Caco-2 (cell line): Measurements from ENCODE around the gene DUSP6. TPM values are rescaled to one million over a fixed set of nuclear protein-coding genes. Genes with fewer than 3 reads are reported as not detected.

Experiments
- BruUV-seq: library from RNA; stranded (reverse); fragments of 400-500 nt; replicated peaks from 2 replicates; lab custom pipeline; 2021; lab: Mats Ljungman, UMichigan
- CTCF ChIA-PET: fragments of 300-600 bp; sonication (Branson Sonifier 250); formaldehyde crosslinking; loops from one replicate; lab custom pipeline; 2022; ENCODE audit warnings: antibody characterized with exemption; lab: Charles Lee
- POLR2A ChIA-PET: fragments of 300-600 bp; sonication (Branson Sonifier 250); formaldehyde crosslinking; loops from one replicate; lab custom pipeline; 2022; ENCODE audit warnings: antibody characterized with exemption; lab: Charles Lee
- DNase-seq, 2 experiments: peaks; one replicate each; pipeline versions ENCODE4 v3.0.0 to v3.0.0-alpha.2; 2020 to 2022
- H3K27me3 ChIP-seq: replicated peaks from 2 replicates; pipeline ENCODE4 v1.6.0; 2011; ENCODE audit warnings: low read length; ENCODE audit not compliant: control insufficient read depth, insufficient read depth
- H3K36me3 ChIP-seq: 2 replicates; pipeline ENCODE4 v1.5.1; 2011; ENCODE audit warnings: low read length; ENCODE audit not compliant: control insufficient read depth, insufficient read depth
- H3K4me1 ChIP-seq: fragments of 250-450 bp; sonication (Bioruptor Pico); 2 replicates; pipeline ENCODE4 v1.5.1; 2020; ENCODE audit warnings: mild to moderate bottlenecking
- H3K4me3 ChIP-seq: 2 replicates; pipeline ENCODE4 v1.5.1; 2011; ENCODE audit warnings: low read depth, mild to moderate bottlenecking, control low read depth, low read length
- H3K9me3 ChIP-seq: fragments of 250-450 bp; sonication (Bioruptor Pico); 2 replicates; pipeline ENCODE4 v1.5.1; 2020; ENCODE audit warnings: mild to moderate bottlenecking, moderate library complexity
- H3K27ac Mint-ChIP-seq: one replicate; pipeline ENCODE4 v1.8.0; 2022; ENCODE audit warnings: mixed read lengths; ENCODE audit not compliant: unreplicated experiment
- H3K27me3 Mint-ChIP-seq: one replicate; pipeline ENCODE4 v1.8.0; 2022; ENCODE audit warnings: mixed read lengths; ENCODE audit not compliant: insufficient read depth, unreplicated experiment
- H3K36me3 Mint-ChIP-seq: one replicate; pipeline ENCODE4 v1.8.0; 2022; ENCODE audit warnings: mild to moderate bottlenecking, mixed read lengths; ENCODE audit not compliant: insufficient read depth, unreplicated experiment
- H3K4me1 Mint-ChIP-seq: one replicate; pipeline ENCODE4 v1.8.0; 2022; ENCODE audit warnings: low read depth, mixed read lengths; ENCODE audit not compliant: unreplicated experiment
- H3K4me3 Mint-ChIP-seq: one replicate; pipeline ENCODE4 v1.8.0; 2022; ENCODE audit warnings: mild to moderate bottlenecking, moderate library complexity, mixed read lengths; ENCODE audit not compliant: unreplicated experiment
- H3K9me3 Mint-ChIP-seq: one replicate; pipeline ENCODE4 v1.8.0; 2022; ENCODE audit warnings: mixed read lengths; ENCODE audit not compliant: unreplicated experiment
- CTCF ChIP-seq, 2 experiments: fragments of 200-600 bp in 1 of 2; IDR thresholded peaks; 1 replicate in 1 of 2; 2 replicates in 1 of 2; pipeline versions ENCODE4 v1.5.1 to v1.8.0; 2011 to 2022; ENCODE audit warnings: antibody characterized with exemption in 1 of 2, control low read depth in 1 of 2, inconsistent platforms in 1 of 2, low read depth in 1 of 2, low read length in 1 of 2, mild to moderate bottlenecking in 1 of 2, moderate library complexity in 1 of 2; ENCODE audit not compliant: insufficient read depth in 1 of 2, severe bottlenecking in 1 of 2, unreplicated experiment in 1 of 2
- intact Hi-C: fragments of 100-400 bp; cut with micrococcal nuclease; formaldehyde crosslinking; loops from one replicate; pipeline ENCODE4 v1.10.0; 2022; ENCODE audit not compliant: unreplicated experiment
- total RNA-seq: library from RNA; stranded (reverse); gene quantifications from 2 replicates; pipeline ENCODE4 v1.2.3, GENCODE V29; 2022

DUSP6 gene
- total RNA-seq, 1 experiment from 2014 or later: 22.4 TPM

- Mint-ChIP-seq H3K27me3 (no peaks in the 10 kb centered on the region), H3K27ac (no peak overlapping the region), H3K36me3 (peaks cover 6% of the 10 kb centered on the region), H3K4me1 (peaks cover 32% of the 10 kb centered on the region), H3K9me3 (no peaks in the 10 kb centered on the region), H3K4me3 (no peak overlapping the region)
- ChIA-PET POLR2A (no interaction called here), CTCF (interaction anchor here (1.2 kb wide), 1 partner anchor 11 kb away, joined by 5 read pairs; the partner anchor contains the start of gene DUSP6)
- Histone ChIP-seq H3K36me3 (no peaks in the 10 kb centered on the region), H3K4me3 (no peak overlapping the region), H3K4me1 (peaks cover 23% of the 10 kb centered on the region), H3K9me3 (no peaks in the 10 kb centered on the region), H3K27me3 (no peaks in the 10 kb centered on the region)
- DNase-seq: no peak
- BruUV-seq: no TSS peak
- intact Hi-C loops: no loop called here
- TF ChIP-seq CTCF (IDR thresholded peaks at IDR 0.05; ENCODE audit: insufficient read depth in 1 of 2, low read depth in 1 of 2, low read length in 1 of 2, severe bottlenecking in 1 of 2, unreplicated experiment in 1 of 2): no peak
Measured at GRCh38 chr12:89364058-89364457, 11.8 kb upstream of the DUSP6 start.

GRCh38 chr12:89363582-89363981 lies 11.3 kb upstream of the DUSP6 start:
- ChIA-PET POLR2A (no interaction called here), CTCF (interaction anchor here (1.2 kb wide), 1 partner anchor 11 kb away, joined by 5 read pairs; the partner anchor contains the start of gene DUSP6)
- Histone ChIP-seq H3K9me3 (no peaks in the 10 kb centered on the region), H3K36me3 (no peaks in the 10 kb centered on the region), H3K4me1 (peaks cover 19% of the 10 kb centered on the region), H3K27me3 (no peaks in the 10 kb centered on the region), H3K4me3 (no peak overlapping the region)
- Mint-ChIP-seq H3K9me3 (no peaks in the 10 kb centered on the region), H3K4me3 (no peak overlapping the region), H3K27me3 (no peaks in the 10 kb centered on the region), H3K4me1 (peaks cover 29% of the 10 kb centered on the region), H3K27ac (no peak overlapping the region), H3K36me3 (peaks cover 5% of the 10 kb centered on the region)
- BruUV-seq: no TSS peak
- intact Hi-C loops: no loop called here
- DNase-seq: no peak
- TF ChIP-seq CTCF (IDR thresholded peaks at IDR 0.05; ENCODE audit: insufficient read depth in 1 of 2, low read depth in 1 of 2, low read length in 1 of 2, severe bottlenecking in 1 of 2, unreplicated experiment in 1 of 2): peak in 1 of 2 experiments; percentile 14

- Histone ChIP-seq H3K9me3 (no peaks in the 10 kb centered on the region), H3K4me1 (peaks cover 19% of the 10 kb centered on the region), H3K4me3 (no peak overlapping the region), H3K36me3 (no peaks in the 10 kb centered on the region), H3K27me3 (no peaks in the 10 kb centered on the region)
- Mint-ChIP-seq H3K9me3 (no peaks in the 10 kb centered on the region), H3K4me1 (peaks cover 24% of the 10 kb centered on the region), H3K36me3 (peaks cover under 1% of the 10 kb centered on the region), H3K27me3 (no peaks in the 10 kb centered on the region), H3K27ac (no peak overlapping the region), H3K4me3 (no peak overlapping the region)
- intact Hi-C loops: no loop called here
- BruUV-seq: no TSS peak
- DNase-seq: no peak
- ChIA-PET CTCF (interaction anchor here (1.2 kb wide), 1 partner anchor 10 kb away, joined by 5 read pairs; the partner anchor contains the start of gene DUSP6), POLR2A (no interaction called here)
- no peak for TF ChIP-seq CTCF (IDR thresholded peaks at IDR 0.05; ENCODE audit: insufficient read depth in 1 of 2, low read depth in 1 of 2, low read length in 1 of 2, severe bottlenecking in 1 of 2, unreplicated experiment in 1 of 2)
Measured at GRCh38 chr12:89363084-89363483, 10.8 kb upstream of the DUSP6 start.
